ENCODE measurements around the gene TTC7B.

- TF ChIP-seq CTCF (IDR thresholded peaks at IDR 0.05; ENCODE audit: borderline replicate concordance, extremely low read depth, low read length, poor library complexity, severe bottlenecking) (no peak), EZH2 (IDR thresholded peaks at IDR 0.05; ENCODE audit: borderline replicate concordance, low read depth, low read length, severe bottlenecking) (no peak)
Observed at GRCh38 chr14:90676912-90677311, 139.3 kb downstream of the TTC7B start.
